K562 (cell line): ENCODE results near the gene ABLIM2.

Experiments used
- BCL6 ChIP-seq: fragments of 250-450 bp; sonication (Bioruptor Pico); IDR thresholded peaks from 2 replicates; pipeline ENCODE4 v1.4.0; 2020
- ESRRA ChIP-seq: fragments of 450-650 bp; IDR thresholded peaks from 2 replicates; pipeline ENCODE4 v1.6.1; 2014; ENCODE audit warnings: low read depth, mild to moderate bottlenecking, moderate library complexity, borderline replicate concordance
- FOXK2 ChIP-seq, 2 experiments: fragments of 450-650 bp; IDR thresholded peaks in 1 of 2; conservative IDR thresholded peaks in 1 of 2; 2 replicates each; pipeline ENCODE4 v1.6.1; 2016; ENCODE audit warnings: low read depth in 2 of 2, mild to moderate bottlenecking in 1 of 2
- MAFF ChIP-seq: IDR thresholded peaks from 2 replicates; pipeline ENCODE4 v1.6.1; 2012; ENCODE audit warnings: low read length, improper control_type of control experiment
- POLR2AphosphoS5 ChIP-seq: IDR thresholded peaks from 2 replicates; pipeline ENCODE4 v1.6.1; 2011; ENCODE audit warnings: mild to moderate bottlenecking, low read depth, low read length, moderate library complexity; ENCODE audit not compliant: control insufficient read depth, insufficient read depth
- RFX1 ChIP-seq: fragments of 450-650 bp; IDR thresholded peaks from 2 replicates; pipeline ENCODE4 v1.6.1; 2016; ENCODE audit warnings: mild to moderate bottlenecking, moderate library complexity
- ZSCAN29 ChIP-seq: fragments of 450-650 bp; IDR thresholded peaks from 2 replicates; pipeline ENCODE4 v1.6.1; 2017
- TF ChIP-seq, protein P1 (sequence below): fragments of 450-650 bp; IDR thresholded peaks from 2 replicates; pipeline ENCODE4 v1.6.1; 2016; ENCODE audit warnings: mild to moderate bottlenecking, moderate library complexity
- TF ChIP-seq, protein P2 (sequence below), 3 experiments: IDR thresholded peaks in 2 of 3; conservative IDR thresholded peaks in 1 of 3; 2 replicates each; pipeline ENCODE4 v1.5.1; 2011 to 2012; ENCODE audit warnings: low read length in 3 of 3, mild to moderate bottlenecking in 3 of 3, control low read depth in 2 of 3, improper control_type of control experiment in 1 of 3, inconsistent platforms in 1 of 3, low read depth in 1 of 3, mixed read lengths in 1 of 3, moderate library complexity in 1 of 3; ENCODE audit not compliant: insufficient read depth in 2 of 3
- TF ChIP-seq, protein P3 (sequence below), 2 experiments: fragments of 450-650 bp in 1 of 2; sonication (generic) in 1 of 2; formaldehyde crosslinking in 1 of 2; IDR thresholded peaks in 1 of 2; conservative IDR thresholded peaks in 1 of 2; 2 replicates each; pipeline versions ENCODE4 v1.6.1 to v1.8.1; 2016 to 2023; ENCODE audit warnings: mild to moderate bottlenecking in 2 of 2, moderate library complexity in 2 of 2, inconsistent platforms in 1 of 2, missing genetic modification reagents in 1 of 2

GRCh38 chr4:7922466-7922865 is 236.1 kb downstream of the ABLIM2 start:
- TF ChIP-seq BCL6, result no peak
- no peak for TF ChIP-seq MAFF
- no peak for TF ChIP-seq RFX1
- TF ChIP-seq, protein P1, sequence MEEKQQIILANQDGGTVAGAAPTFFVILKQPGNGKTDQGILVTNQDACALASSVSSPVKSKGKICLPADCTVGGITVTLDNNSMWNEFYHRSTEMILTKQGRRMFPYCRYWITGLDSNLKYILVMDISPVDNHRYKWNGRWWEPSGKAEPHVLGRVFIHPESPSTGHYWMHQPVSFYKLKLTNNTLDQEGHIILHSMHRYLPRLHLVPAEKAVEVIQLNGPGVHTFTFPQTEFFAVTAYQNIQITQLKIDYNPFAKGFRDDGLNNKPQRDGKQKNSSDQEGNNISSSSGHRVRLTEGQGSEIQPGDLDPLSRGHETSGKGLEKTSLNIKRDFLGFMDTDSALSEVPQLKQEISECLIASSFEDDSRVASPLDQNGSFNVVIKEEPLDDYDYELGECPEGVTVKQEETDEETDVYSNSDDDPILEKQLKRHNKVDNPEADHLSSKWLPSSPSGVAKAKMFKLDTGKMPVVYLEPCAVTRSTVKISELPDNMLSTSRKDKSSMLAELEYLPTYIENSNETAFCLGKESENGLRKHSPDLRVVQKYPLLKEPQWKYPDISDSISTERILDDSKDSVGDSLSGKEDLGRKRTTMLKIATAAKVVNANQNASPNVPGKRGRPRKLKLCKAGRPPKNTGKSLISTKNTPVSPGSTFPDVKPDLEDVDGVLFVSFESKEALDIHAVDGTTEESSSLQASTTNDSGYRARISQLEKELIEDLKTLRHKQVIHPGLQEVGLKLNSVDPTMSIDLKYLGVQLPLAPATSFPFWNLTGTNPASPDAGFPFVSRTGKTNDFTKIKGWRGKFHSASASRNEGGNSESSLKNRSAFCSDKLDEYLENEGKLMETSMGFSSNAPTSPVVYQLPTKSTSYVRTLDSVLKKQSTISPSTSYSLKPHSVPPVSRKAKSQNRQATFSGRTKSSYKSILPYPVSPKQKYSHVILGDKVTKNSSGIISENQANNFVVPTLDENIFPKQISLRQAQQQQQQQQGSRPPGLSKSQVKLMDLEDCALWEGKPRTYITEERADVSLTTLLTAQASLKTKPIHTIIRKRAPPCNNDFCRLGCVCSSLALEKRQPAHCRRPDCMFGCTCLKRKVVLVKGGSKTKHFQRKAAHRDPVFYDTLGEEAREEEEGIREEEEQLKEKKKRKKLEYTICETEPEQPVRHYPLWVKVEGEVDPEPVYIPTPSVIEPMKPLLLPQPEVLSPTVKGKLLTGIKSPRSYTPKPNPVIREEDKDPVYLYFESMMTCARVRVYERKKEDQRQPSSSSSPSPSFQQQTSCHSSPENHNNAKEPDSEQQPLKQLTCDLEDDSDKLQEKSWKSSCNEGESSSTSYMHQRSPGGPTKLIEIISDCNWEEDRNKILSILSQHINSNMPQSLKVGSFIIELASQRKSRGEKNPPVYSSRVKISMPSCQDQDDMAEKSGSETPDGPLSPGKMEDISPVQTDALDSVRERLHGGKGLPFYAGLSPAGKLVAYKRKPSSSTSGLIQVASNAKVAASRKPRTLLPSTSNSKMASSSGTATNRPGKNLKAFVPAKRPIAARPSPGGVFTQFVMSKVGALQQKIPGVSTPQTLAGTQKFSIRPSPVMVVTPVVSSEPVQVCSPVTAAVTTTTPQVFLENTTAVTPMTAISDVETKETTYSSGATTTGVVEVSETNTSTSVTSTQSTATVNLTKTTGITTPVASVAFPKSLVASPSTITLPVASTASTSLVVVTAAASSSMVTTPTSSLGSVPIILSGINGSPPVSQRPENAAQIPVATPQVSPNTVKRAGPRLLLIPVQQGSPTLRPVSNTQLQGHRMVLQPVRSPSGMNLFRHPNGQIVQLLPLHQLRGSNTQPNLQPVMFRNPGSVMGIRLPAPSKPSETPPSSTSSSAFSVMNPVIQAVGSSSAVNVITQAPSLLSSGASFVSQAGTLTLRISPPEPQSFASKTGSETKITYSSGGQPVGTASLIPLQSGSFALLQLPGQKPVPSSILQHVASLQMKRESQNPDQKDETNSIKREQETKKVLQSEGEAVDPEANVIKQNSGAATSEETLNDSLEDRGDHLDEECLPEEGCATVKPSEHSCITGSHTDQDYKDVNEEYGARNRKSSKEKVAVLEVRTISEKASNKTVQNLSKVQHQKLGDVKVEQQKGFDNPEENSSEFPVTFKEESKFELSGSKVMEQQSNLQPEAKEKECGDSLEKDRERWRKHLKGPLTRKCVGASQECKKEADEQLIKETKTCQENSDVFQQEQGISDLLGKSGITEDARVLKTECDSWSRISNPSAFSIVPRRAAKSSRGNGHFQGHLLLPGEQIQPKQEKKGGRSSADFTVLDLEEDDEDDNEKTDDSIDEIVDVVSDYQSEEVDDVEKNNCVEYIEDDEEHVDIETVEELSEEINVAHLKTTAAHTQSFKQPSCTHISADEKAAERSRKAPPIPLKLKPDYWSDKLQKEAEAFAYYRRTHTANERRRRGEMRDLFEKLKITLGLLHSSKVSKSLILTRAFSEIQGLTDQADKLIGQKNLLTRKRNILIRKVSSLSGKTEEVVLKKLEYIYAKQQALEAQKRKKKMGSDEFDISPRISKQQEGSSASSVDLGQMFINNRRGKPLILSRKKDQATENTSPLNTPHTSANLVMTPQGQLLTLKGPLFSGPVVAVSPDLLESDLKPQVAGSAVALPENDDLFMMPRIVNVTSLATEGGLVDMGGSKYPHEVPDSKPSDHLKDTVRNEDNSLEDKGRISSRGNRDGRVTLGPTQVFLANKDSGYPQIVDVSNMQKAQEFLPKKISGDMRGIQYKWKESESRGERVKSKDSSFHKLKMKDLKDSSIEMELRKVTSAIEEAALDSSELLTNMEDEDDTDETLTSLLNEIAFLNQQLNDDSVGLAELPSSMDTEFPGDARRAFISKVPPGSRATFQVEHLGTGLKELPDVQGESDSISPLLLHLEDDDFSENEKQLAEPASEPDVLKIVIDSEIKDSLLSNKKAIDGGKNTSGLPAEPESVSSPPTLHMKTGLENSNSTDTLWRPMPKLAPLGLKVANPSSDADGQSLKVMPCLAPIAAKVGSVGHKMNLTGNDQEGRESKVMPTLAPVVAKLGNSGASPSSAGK, result no peak
- no peak for TF ChIP-seq ESRRA
- TF ChIP-seq, protein P2, sequence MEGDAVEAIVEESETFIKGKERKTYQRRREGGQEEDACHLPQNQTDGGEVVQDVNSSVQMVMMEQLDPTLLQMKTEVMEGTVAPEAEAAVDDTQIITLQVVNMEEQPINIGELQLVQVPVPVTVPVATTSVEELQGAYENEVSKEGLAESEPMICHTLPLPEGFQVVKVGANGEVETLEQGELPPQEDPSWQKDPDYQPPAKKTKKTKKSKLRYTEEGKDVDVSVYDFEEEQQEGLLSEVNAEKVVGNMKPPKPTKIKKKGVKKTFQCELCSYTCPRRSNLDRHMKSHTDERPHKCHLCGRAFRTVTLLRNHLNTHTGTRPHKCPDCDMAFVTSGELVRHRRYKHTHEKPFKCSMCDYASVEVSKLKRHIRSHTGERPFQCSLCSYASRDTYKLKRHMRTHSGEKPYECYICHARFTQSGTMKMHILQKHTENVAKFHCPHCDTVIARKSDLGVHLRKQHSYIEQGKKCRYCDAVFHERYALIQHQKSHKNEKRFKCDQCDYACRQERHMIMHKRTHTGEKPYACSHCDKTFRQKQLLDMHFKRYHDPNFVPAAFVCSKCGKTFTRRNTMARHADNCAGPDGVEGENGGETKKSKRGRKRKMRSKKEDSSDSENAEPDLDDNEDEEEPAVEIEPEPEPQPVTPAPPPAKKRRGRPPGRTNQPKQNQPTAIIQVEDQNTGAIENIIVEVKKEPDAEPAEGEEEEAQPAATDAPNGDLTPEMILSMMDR (IDR thresholded peaks at IDR 0.05 in 2 of 3, conservative IDR thresholded peaks at IDR 0.05 in 1 of 3; ENCODE audit: insufficient read depth in 2 of 3, low read depth in 1 of 3, low read length in 3 of 3), result no peak
- TF ChIP-seq, protein P3, sequence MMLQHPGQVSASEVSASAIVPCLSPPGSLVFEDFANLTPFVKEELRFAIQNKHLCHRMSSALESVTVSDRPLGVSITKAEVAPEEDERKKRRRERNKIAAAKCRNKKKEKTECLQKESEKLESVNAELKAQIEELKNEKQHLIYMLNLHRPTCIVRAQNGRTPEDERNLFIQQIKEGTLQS (IDR thresholded peaks at IDR 0.05), result no peak
- TF ChIP-seq, protein P3 (CRISPR knock-in tag; conservative IDR thresholded peaks at IDR 0.05), result no peak
- no peak for TF ChIP-seq POLR2AphosphoS5
- TF ChIP-seq ZSCAN29, result no peak
- no peak for TF ChIP-seq FOXK2 (conservative IDR thresholded peaks at IDR 0.05 in 1 of 2, IDR thresholded peaks at IDR 0.05 in 1 of 2; ENCODE audit: low read depth in 2 of 2)
